ENCODE results near the gene IL23A.
A peak's percentile ranks its signal among the peaks of the same experiment; 100 is the strongest.

The IL23A gene

GRCh38 chr12:56330936-56331490 is 7.7 kb upstream of the IL23A start:
- no peak for TF ChIP-seq CREB1 (IDR thresholded peaks at IDR 0.05; ENCODE audit: low read depth)
- TF ChIP-seq TCF12 (IDR thresholded peaks at IDR 0.05; ENCODE audit: low read depth), result no peak
- no peak for TF ChIP-seq ZBTB7A (IDR thresholded peaks at IDR 0.05; ENCODE audit: low read depth)
- TF ChIP-seq REST (IDR thresholded peaks at IDR 0.05; ENCODE audit: low read depth), result no peak
- TF ChIP-seq MAX (IDR thresholded peaks at IDR 0.05), result no peak
- TF ChIP-seq NFIC (IDR thresholded peaks at IDR 0.05), result no peak
- TF ChIP-seq TAF1 (IDR thresholded peaks at IDR 0.05; ENCODE audit: low read depth), result no peak
- TF ChIP-seq EGR1 (IDR thresholded peaks at IDR 0.05), result no peak
- no peak for TF ChIP-seq TEAD4 (IDR thresholded peaks at IDR 0.05)
- TF ChIP-seq YY1 (IDR thresholded peaks at IDR 0.05; ENCODE audit: low read depth), result no peak
- no peak for TF ChIP-seq USF1 (IDR thresholded peaks at IDR 0.05)
- no peak for TF ChIP-seq EP300 (IDR thresholded peaks at IDR 0.05; ENCODE audit: borderline replicate concordance)

- TF ChIP-seq MAX (IDR thresholded peaks at IDR 0.05) (no peak), YY1 (IDR thresholded peaks at IDR 0.05; ENCODE audit: low read depth) (no peak), USF1 (IDR thresholded peaks at IDR 0.05) (no peak), NFIC (IDR thresholded peaks at IDR 0.05) (no peak)
These were observed 6.0 kb upstream of the IL23A start for GRCh38 chr12:56332512-56333196.

GRCh38 chr12:56333197-56333678 is 5.4 kb upstream of the IL23A start:
- 0 out of 2 replicates have a peak, but pooled peaks have one; percentile 24 for TF ChIP-seq EGR1 (IDR thresholded peaks at IDR 0.05)
- no peak for TF ChIP-seq FOXM1 (IDR thresholded peaks at IDR 0.05; ENCODE audit: borderline replicate concordance, low read depth)

- no peak; the same call in 1 of the 2 replicates for TF ChIP-seq NFIC (IDR thresholded peaks at IDR 0.05)
- peak; percentile 29; the same call in 1 of the 2 replicates for TF ChIP-seq RAD21 (IDR thresholded peaks at IDR 0.05; ENCODE audit: low read depth)
- peak; percentile 32 for TF ChIP-seq USF1 (IDR thresholded peaks at IDR 0.05)
- 0 out of 2 replicates have a peak, but pooled peaks have one; percentile 8 for TF ChIP-seq TEAD4 (IDR thresholded peaks at IDR 0.05)
- TF ChIP-seq CEBPB (IDR thresholded peaks at IDR 0.05), result no peak
- TF ChIP-seq CREB1 (IDR thresholded peaks at IDR 0.05; ENCODE audit: low read depth), result peak; percentile 74
- TF ChIP-seq ZBTB7A (IDR thresholded peaks at IDR 0.05; ENCODE audit: low read depth), result peak; percentile 68; the same call in 1 of the 2 replicates
- peak; percentile 0; the same call in 1 of the 2 replicates for TF ChIP-seq EGR1 (IDR thresholded peaks at IDR 0.05)
- peak; percentile 92 for TF ChIP-seq TAF1 (IDR thresholded peaks at IDR 0.05; ENCODE audit: low read depth)
- TF ChIP-seq EP300 (IDR thresholded peaks at IDR 0.05; ENCODE audit: borderline replicate concordance), result 0 out of 2 replicates have a peak, but pooled peaks have one; percentile 17
- peak; percentile 86 for TF ChIP-seq MAX (IDR thresholded peaks at IDR 0.05)
- peak; percentile 80 for TF ChIP-seq YY1 (IDR thresholded peaks at IDR 0.05; ENCODE audit: low read depth)
- peak; percentile 42; the same call in 1 of the 2 replicates for TF ChIP-seq FOXM1 (IDR thresholded peaks at IDR 0.05; ENCODE audit: borderline replicate concordance, low read depth)
- no peak for TF ChIP-seq REST (IDR thresholded peaks at IDR 0.05; ENCODE audit: low read depth)
- peak; percentile 76; the same call in 1 of the 2 replicates for TF ChIP-seq TCF12 (IDR thresholded peaks at IDR 0.05; ENCODE audit: low read depth)
These were observed 4.8 kb upstream of the IL23A start, which contains the start of gene PAN2 for GRCh38 chr12:56333679-56334489. Gene PAN2, minus strand, starts transcription at chr12:56334000. Its CDS starts 906 bp downstream, at chr12:56333094.

Measured in Ishikawa (cell line).